GM21786 (cell line): Measurements from ENCODE around the gene PDSS2.
"Not testable (repeated sequence)": the region's sequence is repeated elsewhere in the genome, so short reads cannot be mapped to it uniquely, and the experiment has no call there.

Experiments
- ATAC-seq: cut with Tn5 transposase; IDR thresholded peaks from one replicate; pipeline ENCODE4 v1.9.1; 2021; ENCODE audit not compliant: unreplicated experiment

The PDSS2 gene

DNA sequence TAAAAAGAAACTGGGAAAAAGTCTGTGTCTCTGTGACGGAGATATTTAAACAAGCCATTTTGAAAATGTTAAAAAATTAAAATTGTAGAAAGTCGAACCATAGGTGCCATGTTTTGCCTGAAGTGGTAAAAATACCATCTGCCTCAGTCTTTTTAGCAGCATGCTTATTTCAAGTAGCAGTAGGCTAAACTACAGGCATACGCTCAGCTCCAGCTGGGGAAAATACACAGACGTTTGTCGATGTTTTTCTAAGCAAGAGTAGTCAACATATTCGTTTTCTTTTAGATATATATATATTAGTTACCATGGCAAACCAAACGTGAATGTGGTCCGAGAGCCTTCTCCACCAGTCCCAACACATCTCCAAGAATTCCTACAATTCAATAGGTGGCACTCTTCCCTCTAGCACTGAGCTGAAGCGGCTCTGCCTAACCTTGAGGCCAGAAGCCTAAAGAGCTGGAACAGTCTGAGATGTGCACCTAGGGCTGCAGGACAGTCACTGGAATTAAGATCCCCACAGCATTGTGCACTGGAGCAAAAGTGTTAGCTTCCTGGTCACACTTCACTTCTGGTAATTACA is 273.9 kb downstream of the PDSS2 start:
- ATAC-seq: no peak

DNA sequence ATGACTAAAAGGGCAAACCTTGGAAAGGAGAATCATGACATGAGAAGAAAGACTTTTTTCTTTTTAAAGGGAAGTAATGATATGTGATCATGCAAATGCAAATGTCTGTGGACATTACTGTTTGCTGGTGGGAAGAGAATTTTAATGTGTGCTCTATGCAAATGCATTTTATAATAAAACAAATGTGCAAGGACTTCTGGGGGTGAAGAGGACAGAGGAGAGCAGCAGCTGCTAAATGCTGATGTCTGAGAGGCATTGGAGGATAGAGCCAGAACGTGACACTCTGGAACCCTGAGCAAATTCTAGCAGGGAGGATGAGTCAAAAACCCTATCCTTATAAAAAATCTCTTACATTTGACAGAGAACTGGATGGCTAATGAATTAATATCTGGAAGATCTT is 274.9 kb downstream of the PDSS2 start:
- no peak for ATAC-seq

DNA sequence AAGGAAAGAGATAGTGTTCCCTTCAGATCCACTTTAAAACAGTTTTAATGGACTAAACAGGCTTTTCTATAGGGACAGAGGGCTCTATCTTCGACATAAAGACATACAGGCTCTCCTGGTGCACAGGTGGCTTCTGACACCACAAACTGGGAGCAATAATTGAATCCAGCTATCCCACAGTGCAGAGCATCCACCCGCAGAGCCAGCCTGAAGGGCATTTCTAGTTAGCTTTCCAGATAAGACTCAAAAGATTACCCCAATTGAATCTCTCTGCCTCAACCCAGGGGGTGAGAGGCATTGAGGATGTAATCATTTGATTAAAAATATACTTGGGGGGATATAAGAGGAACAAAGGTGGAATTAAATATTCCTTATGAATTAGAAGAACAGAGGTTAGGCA is 279.3 kb downstream of the PDSS2 start:
- ATAC-seq: no peak

DNA sequence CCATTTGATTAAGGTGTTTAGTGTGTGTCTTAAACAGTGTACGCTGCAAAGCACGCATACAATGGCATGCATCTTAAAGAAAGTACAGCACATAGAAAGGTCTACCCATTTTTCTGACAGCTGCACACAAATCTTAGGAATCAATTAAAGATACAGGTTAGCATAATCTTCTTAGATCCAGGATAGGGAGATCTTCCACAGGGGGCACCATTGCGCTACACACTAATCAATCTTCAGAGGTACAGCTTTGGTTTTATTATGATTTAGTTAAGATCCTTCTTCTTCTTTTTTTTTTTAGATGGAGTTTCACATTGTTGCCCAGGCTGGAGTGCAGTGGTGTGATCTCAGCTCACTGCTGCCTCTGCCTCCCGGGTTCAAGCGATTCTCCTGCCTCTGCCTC is 280.4 kb downstream of the PDSS2 start:
- no peak for ATAC-seq

DNA sequence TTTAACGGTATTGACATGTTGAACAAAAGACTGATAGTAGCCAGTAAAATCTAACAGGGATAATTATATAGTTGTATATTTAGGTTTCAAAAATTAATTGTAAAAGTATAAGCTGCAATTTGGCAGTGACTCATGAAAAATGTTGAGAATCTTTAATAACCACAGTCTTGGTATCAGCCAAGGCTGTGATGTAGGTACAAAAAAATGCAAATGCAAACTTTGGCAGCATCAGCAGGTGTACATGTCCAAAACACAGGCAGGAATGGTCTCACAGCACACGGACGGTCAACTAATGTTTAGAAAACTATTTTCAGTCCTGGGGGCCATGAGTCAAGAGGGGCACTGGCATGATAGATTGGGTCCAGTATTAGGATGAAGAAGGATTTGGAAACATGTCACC is 285.6 kb downstream of the PDSS2 start:
- ATAC-seq: no peak

DNA sequence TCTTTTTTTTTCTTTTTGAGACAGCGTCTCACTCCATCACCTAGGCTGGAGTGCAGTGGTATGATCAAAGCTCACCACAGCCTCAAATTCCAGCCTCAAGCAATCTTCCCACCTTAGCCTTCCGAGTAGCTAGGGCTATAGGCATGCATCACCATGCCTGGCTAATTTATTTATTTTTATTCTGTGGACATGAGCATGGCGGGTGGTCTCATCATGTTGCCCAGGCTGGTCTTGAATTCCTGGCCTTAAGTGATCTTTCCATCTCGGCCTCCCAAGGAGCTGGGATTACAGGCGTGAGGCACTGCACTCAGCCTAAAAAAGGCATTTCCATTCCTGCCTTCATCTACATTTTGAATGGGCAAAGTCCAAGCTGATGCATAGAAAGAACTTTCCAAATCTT is 287.9 kb downstream of the PDSS2 start:
- ATAC-seq: no peak

DNA sequence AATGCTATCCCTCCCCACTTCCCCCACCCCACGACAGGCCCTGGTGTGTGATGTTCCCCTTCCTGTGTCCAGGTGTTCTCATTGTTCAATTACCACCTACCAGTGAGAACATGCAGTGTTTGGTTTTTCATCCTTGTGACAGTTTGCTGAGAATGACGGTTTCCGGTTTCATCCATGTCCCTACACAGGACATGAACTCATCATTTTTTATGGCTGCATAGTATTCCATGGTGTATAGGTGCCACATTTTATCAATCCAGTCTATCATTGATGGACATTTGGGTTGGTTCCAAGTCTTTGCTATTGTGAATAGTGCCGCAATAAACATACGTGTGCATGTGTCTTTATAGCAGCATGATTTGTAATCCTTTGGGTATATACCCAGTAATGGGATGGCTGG is 295.1 kb downstream of the PDSS2 start:
- ATAC-seq: not testable (repeated sequence)

DNA sequence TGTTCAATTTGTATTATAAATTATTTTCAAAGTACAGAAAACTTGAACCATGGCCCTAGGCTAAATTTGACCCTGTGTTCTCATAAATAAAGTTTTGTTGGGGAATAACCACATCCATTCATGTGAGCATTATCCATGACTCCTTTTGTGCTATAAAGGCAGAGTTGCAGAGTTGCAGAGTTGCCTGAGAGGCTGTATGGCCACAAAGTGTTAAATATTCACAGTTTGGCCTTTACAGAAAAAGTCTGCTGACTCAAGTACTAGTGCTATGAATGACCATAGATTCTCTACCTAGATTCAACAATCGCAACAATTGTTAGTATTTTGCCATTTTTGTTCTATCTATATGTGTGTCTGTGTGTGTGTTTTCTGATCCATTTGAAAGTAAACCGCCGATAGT is 297.8 kb downstream of the PDSS2 start:
- ATAC-seq: no peak

DNA sequence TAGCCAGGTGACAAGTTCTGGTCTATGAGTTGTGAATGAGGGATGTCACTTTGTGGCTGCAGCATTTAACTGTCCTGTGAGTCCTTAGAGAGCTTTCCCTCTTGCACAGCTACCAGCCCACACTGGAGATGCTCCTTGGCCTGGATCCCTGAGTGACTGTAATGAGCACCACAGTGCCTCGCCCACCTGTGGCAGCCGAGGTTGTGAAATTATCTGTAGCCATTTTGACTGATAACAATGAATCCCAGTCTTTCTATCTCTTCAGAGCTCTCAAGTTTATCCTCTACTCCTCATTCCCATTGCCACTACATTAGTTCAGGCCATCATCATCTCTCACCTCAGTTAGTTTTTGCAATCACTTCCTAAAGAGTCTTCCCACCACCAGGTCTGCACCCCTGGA is 302.7 kb downstream of the PDSS2 start:
- no peak for ATAC-seq

DNA sequence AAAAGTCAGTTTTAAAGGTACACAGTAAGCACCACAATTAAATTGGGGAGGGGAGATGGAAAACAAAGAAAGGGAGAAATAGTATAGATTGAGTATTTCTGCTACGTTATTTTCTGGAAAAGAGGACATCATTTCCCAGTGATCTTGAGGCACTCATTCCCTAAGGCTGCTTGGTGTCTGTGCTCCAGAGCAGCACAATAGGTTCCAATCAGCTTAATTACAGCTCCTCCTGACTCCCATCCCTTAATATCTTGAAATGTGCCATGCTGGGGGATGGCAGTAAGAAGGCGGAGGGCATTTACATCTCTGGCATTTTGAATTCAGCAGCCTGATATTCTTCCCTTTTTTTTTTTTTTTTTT is 304.6 kb downstream of the PDSS2 start:
- no peak for ATAC-seq

DNA sequence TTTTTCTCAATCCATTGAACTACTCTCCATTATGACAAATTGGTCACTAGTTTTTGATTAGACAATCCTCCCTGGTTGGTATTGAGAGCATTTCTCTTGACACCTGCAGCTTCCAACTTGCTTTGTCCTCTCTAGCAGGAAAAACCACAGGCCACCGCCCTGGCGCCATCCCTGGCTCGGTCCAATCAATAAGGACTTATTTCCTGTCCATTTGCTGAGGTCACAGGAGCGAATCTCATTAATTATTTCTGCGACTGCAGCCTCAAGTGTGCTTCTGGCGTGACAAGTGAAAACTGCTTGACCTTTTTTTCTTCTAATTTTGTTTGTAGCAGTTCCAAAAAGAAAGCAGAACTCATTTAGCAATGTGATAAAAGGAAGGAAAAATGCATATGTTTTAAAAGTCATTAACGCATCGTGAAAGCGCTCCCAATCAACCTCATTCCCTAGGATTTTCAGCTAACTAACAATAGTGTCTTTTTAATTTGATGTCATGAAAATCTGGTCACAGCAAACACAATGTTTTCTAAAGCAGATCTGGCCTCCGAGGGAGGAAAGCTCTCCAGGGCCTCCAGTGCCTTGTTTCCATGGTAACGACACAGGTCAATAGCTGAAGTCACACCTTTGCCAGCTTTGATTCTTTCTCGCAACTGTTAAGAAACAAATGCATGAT is 305.1 kb downstream of the PDSS2 start:
- no peak for ATAC-seq

DNA sequence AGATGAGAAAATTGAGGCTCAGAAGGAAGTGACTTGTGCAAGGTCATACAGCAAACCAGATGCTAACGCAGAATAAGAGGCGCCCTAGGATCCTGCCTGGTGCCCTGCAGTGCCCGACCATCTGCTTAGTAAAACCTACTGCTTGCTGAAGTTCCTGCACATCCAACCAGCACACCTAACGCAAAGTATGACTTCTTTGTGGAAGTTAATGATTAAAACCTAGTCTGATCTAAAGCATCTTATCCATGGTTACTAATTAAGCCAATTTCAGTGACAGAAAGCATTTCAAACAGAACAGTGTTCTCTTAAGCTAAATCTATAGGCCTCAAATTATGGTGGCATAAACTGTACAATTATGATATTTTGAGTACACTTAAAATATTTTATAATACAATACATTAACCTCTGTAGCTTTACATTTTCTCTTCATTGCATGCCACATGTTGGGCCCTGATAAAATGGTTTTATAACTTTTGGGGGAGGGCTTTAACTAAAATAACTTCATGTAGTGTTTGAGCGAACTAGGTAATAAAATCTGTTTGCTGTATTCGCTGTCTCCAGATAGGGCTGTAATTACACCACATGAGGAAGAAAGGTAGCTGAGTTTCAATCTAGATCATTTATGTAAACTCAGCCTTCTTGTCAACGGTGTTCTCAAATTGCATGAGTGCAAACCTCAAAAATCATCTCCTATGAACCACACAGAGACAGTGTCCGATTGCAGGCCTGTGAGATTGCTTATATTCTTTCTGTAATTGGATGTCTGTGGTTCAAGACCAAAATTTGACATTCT is 306.5 kb downstream of the PDSS2 start:
- ATAC-seq: no peak

DNA sequence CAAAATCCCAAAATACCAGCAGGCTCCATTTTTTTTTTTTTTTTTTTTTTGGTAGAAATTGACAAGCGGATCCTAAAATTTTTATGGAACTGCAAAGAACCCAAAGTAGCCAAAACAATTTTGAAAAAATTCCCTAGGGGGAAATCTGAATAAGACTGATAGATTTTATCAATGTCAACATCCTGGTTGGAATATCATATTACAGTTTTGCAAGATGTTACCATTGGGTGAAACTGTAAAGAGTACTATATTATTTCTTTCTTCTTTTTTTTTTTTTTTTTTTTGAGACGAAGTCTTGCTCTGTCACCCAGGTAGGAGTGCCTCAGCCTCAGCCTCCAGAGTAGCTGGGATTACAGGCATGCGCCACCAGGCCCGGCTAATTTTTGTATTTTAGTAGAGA is 314.7 kb downstream of the PDSS2 start:
- no peak for ATAC-seq

DNA sequence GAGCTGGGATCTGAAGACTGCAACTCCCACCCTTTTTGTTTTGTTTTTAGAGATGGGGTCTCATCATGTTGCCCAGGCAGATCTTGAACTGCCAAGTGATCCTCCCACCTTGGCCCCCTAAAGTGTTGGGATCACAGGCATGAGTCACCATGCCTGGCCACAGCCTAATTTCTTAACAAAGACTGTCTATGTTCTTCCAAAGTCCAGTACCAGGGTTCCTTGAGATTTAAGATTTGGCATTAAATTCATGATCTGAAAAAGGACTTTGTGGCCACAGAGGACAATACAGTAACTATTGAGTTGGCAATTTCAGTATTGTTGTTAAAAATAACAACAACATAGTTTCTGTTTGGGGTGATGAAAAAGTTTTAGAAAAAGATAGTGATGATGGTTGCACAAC is 315.4 kb downstream of the PDSS2 start:
- no peak for ATAC-seq

DNA sequence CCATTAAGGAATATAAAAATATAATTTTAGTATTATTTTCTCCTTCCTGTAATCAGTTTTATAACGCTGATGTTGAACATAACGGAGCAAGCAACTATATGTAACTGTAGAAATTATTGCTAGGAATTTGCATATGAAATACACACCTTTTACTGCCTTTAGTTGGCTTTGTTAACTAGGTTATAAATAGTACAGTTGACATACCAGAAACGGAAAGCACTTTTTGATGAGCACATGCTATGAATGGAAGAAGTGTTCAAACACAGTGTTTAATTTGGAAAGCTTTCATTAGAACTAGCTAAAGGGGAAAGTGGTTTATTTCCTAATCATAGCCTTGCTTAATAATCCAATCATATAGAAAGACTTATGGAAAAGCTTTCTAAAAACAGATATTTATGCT is 318.8 kb downstream of the PDSS2 start:
- ATAC-seq: no peak

DNA sequence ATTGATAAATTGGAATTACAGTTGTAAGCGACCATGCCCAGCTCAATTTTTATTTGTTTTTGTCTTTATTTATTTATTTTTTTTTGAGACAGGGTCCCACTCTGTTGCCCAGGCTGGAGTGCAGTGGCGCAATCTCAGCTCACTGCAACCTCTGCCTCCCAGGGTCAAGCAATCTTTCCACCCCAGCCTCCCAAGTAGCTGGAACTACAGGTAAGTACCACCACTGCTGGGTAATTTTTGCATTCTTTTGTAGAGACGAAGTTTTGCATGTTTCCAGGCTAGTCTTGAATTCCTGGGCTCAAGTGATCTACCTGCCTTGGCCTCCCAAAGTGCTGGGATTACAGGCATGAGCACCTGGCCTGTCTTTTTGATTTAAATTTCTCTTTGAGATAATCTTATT is 323.0 kb downstream of the PDSS2 start:
- not testable (repeated sequence) for ATAC-seq

DNA sequence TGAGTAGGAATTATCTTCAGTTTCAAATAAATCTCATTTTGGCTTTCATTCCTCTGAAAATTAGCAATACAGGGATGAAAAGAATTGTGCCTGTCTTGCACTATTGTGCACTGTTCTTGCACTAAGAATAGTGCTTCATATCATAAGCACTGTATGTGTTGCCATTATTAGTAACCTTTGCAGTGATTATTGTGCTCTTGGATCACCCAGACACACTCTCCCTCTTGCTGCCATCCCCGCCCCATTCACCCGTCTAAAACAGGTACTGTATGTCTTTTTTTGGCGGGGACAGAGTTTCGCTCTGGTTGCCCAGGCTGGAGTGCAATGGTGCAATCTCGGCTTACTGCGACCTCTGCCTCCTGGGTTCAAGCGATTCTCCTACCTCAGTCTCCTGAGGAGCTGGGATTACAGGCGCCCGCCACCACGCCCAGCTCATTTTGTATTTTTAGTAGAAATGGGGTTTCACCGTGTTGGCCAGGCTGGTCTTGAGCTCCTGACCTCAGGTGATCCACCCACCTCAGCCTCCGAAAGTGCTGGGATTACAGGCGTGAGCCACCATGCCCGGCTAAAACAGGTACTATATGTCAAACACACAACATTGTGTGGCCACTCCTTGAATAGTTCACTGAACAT is 324.2 kb downstream of the PDSS2 start:
- not testable (repeated sequence) for ATAC-seq

DNA sequence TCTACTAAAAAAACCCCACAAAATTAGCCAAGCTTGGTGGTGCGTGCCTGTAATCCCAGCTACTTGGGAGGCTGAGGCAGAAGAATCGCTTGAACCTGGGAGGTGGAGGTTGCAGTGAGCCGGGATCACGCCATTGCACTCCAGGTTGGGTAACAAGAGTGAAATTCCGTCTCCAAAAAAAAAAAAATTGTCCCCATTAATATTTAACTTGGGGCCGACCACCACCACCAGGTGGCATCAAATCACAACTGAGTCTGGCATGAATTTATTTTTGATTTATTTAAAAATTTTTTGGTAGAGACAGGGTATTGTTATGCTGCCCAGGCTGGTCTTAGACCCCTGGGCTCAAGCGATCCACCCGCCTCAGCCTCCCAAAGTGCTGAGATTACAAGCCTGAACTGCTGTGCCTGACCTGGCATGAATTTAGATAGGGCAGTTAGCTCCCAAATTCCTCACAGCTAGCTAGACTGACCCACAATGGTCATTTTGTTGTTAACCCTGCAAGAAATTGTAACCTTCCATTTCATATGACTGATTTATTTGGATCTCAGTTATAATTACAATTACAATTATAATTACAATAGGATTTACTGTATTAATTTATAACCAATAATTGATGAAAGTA is 326.9 kb downstream of the PDSS2 start:
- no peak for ATAC-seq

DNA sequence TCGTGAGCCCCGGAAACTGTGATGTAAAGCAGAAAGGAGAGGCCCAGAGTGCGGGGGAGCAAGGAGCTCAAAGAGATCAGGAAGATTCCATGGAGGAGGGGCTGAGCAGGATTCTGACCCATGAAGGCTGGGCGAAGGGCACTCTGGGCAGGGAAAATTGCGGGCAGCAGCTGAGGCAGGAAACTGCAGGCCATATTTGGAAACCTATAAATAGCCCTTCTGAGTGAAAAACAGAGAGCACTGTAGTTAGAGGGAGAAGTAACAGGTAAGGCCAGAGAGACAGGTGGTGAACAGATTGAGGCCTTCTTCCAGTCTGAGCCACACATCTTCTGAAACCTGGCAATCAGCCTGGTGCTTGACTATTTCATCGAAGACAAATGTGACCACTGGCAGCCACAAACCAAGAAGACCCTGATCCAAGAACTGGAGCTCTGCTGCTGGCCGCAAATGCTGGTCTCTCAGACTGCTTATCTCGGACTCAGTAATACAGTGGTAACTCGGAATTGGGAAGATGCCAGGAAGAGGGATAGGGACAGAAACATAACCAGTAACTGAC is 329.9 kb downstream of the PDSS2 start:
- ATAC-seq: no peak

DNA sequence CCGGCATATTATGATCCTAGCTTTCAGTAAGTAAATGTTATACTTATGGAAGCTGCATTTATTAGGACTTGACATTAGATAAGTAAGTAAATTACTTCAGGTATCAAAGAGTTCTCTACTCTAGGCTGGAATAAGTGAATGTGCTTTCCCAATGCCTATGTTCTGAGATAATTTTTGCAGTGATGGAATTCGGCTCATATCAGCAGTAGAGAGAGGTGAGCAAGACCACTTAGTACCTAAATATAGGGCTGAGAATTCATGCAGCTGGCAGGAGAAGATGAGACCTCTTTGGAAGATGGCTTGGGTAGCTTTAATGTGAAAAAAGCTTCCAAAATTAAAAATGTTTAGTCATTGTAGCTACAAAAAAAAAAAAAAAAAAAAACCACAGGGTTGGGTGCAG is 330.8 kb downstream of the PDSS2 start:
- no peak for ATAC-seq

DNA sequence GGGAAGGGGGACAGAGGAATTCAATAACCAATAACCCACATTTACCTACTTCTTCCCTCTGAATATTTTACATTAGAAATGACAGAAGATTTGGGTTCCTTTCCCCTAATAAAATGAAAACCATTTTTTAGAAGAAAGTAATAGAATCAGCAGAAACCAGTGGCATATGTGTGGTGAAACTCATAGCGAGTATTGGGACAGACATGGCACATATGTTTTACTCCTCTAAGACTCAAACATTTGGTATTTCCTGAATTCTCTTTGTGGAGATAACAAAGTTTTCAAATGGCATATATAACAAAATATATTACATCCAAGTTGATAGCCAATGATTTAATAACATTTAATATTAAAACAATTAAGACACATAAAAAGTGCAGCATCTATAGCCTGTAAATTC is 331.2 kb downstream of the PDSS2 start:
- no peak for ATAC-seq
